ENCODE measurements around the gene BAIAP2. TPM values are rescaled to one million over a fixed set of nuclear protein-coding genes. Genes with fewer than 3 reads are reported as not detected.

BAIAP2 gene
- total and polyA plus RNA-seq, 5 experiments from 2014 or later, result 2.2 to 11.7 (median 6.9) TPM

DNA sequence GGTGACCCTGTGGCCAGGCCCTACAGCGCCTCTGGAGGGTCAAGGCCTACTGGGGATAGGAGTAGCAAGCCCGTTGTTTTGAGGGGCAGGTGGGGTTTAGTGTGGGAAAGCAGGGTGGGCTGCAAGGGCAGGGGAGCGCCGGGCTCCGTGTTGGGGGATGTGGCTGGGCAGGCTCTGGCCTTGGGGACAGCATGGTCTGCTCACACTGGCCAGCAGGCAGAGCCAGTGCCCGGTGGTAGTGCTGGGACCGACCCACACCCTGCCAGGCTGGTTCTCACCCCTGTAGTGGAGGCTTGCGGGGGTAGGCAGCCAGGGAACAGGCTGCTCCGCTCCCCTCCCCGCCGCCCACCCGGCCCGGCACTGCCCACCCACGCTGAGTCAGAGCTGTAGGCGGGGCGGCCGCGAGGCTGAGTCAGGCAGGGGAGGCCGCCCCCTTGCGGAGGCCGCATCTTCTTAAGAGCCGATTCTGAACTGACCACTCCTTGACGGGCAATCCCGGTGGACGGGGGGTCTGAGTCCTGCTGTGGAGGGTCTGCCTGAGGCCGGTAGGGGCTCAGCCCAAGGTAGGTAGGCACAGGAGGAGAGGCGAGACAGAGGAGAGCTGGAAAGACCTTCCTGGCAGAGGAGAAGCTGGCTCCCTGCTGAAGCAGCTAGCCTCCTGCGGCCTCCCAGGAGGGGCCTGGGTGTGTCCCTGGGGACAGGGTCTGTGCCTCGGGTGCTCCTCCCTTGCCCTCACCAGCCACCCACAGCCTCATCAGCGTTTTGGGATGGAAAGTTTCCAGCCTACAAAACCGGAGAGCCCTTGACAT is 62.4 kb downstream of the BAIAP2 start:
- Mint-ChIP-seq H3K9me3 (no peaks in the 10 kb centered on the region), H3K36me3 (no peaks in the 10 kb centered on the region), H3K27ac (peak overlapping the region in 2 of 10 donors; percentile 44), H3K4me1 (peaks cover 4 to 45% (median 32%) of the 10 kb centered on the region in 4 donors), H3K27me3 (peaks cover 0 to 1% (median 0%) of the 10 kb centered on the region in 5 donors), H3K4me3 (peak overlapping the region in 4 of 10 donors; percentile 30 to 58 (median 45))
- DNase-seq (peak in 8 of 10 donors; percentile 17 to 46 (median 26)), ATAC-seq (no peak)
- POLR2A ChIA-PET, result interaction anchor here (0.6 kb wide), 1 partner anchor 770 kb away, joined by 3 read pairs; no protein-coding TSS in a partner anchor

DNA sequence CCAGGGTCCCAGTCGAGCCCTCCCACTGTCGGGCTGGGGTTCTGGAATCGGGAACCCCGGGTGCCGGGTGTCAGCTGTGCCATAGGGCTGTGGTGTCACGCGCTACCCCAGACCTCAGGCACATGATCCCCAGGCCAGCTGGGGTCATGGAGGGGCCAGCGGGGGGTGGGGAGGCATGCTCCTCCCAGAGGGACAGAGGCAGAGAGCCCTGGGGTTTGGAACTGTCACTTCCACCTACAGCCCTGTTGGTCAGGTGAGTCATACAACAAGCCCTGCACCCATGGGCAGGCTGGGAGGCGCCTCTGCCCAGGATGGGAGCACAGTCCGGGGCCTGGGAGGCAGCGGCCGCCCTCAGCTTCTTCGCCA is 63.0 kb downstream of the BAIAP2 start:
- no peak overlapping the region for H3K4me3 Mint-ChIP-seq
- no peaks in the 10 kb centered on the region for H3K9me3 Mint-ChIP-seq
- H3K36me3 Mint-ChIP-seq, result no peaks in the 10 kb centered on the region
- peaks cover 0 to 1% (median 0%) of the 10 kb centered on the region in 5 donors for H3K27me3 Mint-ChIP-seq
- H3K4me1 Mint-ChIP-seq, result peaks cover 4 to 43% (median 32%) of the 10 kb centered on the region in 4 donors
- DNase-seq (no peak), ATAC-seq (no peak)
- no peak overlapping the region for H3K27ac Mint-ChIP-seq
- POLR2A ChIA-PET, result interaction anchor here (0.6 kb wide), 1 partner anchor 771 kb away, joined by 3 read pairs; no protein-coding TSS in a partner anchor

DNA sequence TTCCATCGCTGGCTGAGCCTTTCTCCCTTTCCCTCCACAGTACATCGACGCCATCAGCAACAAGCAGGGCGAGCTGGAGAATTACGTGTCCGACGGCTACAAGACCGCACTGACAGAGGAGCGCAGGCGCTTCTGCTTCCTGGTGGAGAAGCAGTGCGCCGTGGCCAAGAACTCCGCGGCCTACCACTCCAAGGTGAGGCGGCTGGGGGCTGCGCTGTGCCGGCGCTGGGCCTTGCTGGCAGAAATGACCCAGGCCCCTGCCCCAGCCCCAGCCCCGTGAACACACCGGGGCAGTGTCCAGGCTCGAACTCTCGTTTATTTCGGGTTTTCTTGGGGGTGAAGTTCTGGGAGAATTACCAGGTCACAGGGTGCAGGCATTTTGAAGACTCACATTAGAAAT is 64.9 kb downstream of the BAIAP2 start:
- POLR2A ChIA-PET, result no interaction called here
- ATAC-seq (no peak), DNase-seq (no peak)
- Mint-ChIP-seq H3K4me3 (no peak overlapping the region), H3K9me3 (no peaks in the 10 kb centered on the region), H3K27ac (peak overlapping the region in 1 of 10 donors; percentile 14), H3K36me3 (no peaks in the 10 kb centered on the region), H3K27me3 (no peaks in the 10 kb centered on the region), H3K4me1 (peaks cover 3 to 32% (median 22%) of the 10 kb centered on the region in 4 donors)

DNA sequence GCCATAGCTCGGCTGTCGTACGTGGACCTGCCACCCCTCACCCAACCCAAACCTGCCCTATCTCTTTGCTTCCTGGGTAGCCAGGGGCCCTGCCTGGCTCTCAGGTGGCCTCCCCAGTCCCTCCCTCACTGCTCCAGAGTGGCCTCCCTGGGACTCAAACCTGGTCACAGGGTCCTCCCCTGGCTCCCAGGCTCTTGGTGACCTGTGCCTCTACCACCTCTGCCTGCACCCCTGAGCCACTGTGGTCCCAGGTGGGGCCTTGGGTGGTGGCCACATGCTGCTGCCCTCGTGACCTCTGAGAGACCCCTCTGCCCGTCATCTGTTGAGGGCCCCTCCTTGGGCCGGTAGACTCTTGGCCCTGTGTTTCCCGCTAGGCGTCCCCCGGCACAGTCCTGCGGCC is 65.7 kb downstream of the BAIAP2 start:
- H3K27me3 Mint-ChIP-seq, result no peaks in the 10 kb centered on the region
- no peak overlapping the region for H3K4me3 Mint-ChIP-seq
- POLR2A ChIA-PET, result no interaction called here
- no peaks in the 10 kb centered on the region for H3K9me3 Mint-ChIP-seq
- H3K36me3 Mint-ChIP-seq, result no peaks in the 10 kb centered on the region
- H3K4me1 Mint-ChIP-seq, result peaks cover 2 to 25% (median 15%) of the 10 kb centered on the region in 4 donors
- ATAC-seq, result no peak
- no peak overlapping the region for H3K27ac Mint-ChIP-seq
- DNase-seq, result no peak

DNA sequence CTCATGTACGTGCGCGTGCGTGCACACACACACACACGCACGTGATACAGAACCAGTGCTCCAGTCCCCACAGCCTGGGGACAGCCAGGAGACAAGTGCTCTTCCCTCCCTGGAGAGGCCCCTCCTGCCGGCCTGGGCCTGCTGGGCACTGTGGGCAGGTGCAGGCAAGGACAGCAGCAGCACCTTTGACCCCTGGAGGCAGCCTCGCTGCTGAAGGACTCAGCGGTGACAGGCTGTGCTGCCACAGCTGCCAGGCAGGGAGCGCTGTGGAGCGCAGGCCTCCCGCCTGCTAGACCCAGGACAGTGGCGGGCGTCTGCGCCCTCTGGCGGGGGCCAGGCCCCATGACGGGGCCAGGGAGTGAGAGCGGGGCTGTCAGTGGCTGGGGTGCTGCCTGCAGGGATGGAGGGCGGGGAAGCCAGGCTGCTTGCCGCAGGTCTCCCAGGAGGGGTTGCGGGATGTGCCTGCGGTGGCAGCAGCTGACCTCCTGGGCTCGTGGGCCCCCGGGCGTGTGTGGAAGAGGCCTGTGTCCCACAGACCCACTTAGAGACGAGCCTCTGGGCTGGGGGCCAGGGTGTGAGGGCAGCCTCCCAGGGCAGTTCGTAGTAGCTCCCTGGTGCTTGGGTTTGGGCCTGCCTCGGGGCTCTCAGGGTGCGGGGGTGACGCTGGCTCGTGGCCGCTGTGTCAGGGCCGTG is 66.8 kb downstream of the BAIAP2 start:
- no peak overlapping the region for H3K4me3 Mint-ChIP-seq
- DNase-seq, result peak; percentile 79 to 92 (median 88)
- POLR2A ChIA-PET, result interaction anchor here (0.9 to 1.7 kb wide), 2 partner anchors 113 to 118 kb away, joined by 3 to 4 read pairs; no protein-coding TSS in a partner anchor
- H3K4me1 Mint-ChIP-seq, result peaks cover under 1 to 16% (median 7%) of the 10 kb centered on the region in 4 donors
- peak; percentile 98 to 99 for ATAC-seq
- no peaks in the 10 kb centered on the region for H3K27me3 Mint-ChIP-seq
- no peaks in the 10 kb centered on the region for H3K9me3 Mint-ChIP-seq
- no peaks in the 10 kb centered on the region for H3K36me3 Mint-ChIP-seq
- peak overlapping the region in 1 of 10 donors; percentile 7 for H3K27ac Mint-ChIP-seq

DNA sequence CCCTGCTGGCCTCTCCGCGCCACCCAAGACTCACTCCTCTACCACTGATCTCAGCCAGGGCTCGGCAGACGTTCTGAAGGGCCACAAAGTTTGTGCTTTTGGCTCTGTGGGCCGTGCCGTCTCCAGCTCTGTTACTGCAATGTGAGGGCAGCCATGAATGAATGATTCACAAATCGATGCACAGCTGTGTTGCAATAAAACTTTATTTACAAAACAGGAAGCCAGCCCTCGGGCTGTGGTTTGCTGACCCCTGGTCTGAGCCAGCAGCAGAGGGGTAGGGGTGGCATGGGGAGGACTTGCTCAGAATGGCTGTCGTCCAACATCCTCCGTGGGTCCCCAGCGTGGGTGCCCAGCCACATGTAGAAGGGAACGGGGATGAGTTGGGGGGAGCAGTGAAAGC is 67.4 kb downstream of the BAIAP2 start:
- Mint-ChIP-seq H3K27me3 (no peaks in the 10 kb centered on the region), H3K4me3 (no peak overlapping the region), H3K9me3 (no peaks in the 10 kb centered on the region), H3K4me1 (peaks cover 0 to 10% (median 3%) of the 10 kb centered on the region in 4 donors), H3K36me3 (no peaks in the 10 kb centered on the region), H3K27ac (no peak overlapping the region)
- POLR2A ChIA-PET, result interaction anchor here (0.7 to 1.7 kb wide), 3 partner anchors 79 to 118 kb away, joined by 3 to 4 read pairs (median 4); no protein-coding TSS in a partner anchor
- DNase-seq, result no peak
- no peak for ATAC-seq

DNA sequence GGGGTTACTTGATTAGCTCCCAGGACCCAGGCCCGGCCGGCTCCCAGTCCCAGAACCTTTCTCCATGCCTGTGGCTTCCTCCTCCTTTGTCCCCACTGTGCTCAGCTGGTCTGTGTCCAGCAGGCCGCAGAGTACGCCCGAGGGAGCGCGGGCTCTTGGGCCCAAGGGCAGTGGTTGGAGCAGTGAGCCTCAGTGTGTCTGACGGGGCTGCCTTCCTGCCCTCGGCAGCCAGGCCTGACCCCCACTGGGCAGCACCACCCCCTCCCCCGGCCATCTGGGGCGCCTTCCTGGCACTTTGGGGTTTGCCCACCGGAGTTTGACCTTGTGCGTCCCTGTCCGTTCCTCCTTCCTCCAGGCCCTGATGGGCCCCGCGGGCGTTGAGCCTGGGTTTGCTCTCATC is 67.9 kb downstream of the BAIAP2 start:
- no peaks in the 10 kb centered on the region for H3K27me3 Mint-ChIP-seq
- peaks cover 0 to 7% (median 2%) of the 10 kb centered on the region in 4 donors for H3K4me1 Mint-ChIP-seq
- ATAC-seq (no peak), DNase-seq (no peak)
- H3K4me3 Mint-ChIP-seq, result no peak overlapping the region
- no peak overlapping the region for H3K27ac Mint-ChIP-seq
- no peaks in the 10 kb centered on the region for H3K36me3 Mint-ChIP-seq
- POLR2A ChIA-PET, result interaction anchor here (0.7 to 1.7 kb wide), 3 partner anchors 80 to 114 kb away, joined by 3 to 4 read pairs (median 4); partner anchors contain the start of gene CHMP6
- H3K9me3 Mint-ChIP-seq, result no peaks in the 10 kb centered on the region

DNA sequence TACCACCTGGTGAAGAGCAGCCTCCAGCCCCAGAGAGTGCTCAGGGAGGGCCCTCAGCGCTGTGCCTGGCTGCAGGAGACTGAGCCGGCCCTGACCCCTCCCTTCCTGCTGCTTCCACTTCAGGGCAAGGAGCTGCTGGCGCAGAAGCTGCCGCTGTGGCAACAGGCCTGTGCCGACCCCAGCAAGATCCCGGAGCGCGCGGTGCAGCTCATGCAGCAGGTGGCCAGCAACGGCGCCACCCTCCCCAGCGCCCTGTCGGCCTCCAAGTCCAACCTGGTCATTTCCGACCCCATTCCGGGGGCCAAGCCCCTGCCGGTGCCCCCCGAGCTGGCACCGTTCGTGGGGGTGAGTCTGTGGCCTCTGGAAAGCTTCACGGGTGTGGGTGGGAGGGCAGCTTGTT is 68.4 kb downstream of the BAIAP2 start:
- H3K27ac Mint-ChIP-seq, result no peak overlapping the region
- peaks cover 0 to 7% (median 2%) of the 10 kb centered on the region in 4 donors for H3K4me1 Mint-ChIP-seq
- no peaks in the 10 kb centered on the region for H3K9me3 Mint-ChIP-seq
- H3K36me3 Mint-ChIP-seq, result no peaks in the 10 kb centered on the region
- POLR2A ChIA-PET, result interaction anchor here (0.7 to 1.4 kb wide), 2 partner anchors 80 to 112 kb away, joined by 3 to 4 read pairs; partner anchors contain the start of gene CHMP6
- ATAC-seq (no peak), DNase-seq (no peak)
- H3K4me3 Mint-ChIP-seq, result no peak overlapping the region
- no peaks in the 10 kb centered on the region for H3K27me3 Mint-ChIP-seq

DNA sequence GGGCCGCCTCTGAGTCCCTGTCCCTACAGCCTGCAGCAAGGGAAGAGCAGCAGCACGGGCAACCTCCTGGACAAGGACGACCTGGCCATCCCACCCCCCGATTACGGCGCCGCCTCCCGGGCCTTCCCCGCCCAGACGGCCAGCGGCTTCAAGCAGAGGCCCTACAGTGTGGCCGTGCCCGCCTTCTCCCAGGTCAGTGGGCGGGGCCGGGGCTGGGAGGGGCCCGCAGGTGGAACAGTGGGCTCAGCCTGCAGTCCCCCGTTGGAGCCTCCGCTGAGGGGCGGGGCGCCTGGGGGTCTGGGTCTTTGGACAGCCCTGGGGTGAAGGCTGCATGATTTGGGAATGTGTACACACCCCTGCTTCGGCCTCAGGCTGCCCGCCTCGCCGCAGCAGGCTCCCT is 71.8 kb downstream of the BAIAP2 start:
- H3K4me3 Mint-ChIP-seq, result no peak overlapping the region
- DNase-seq, result no peak
- H3K36me3 Mint-ChIP-seq, result no peaks in the 10 kb centered on the region
- no peaks in the 10 kb centered on the region for H3K27me3 Mint-ChIP-seq
- no peaks in the 10 kb centered on the region for H3K9me3 Mint-ChIP-seq
- POLR2A ChIA-PET, result no interaction called here
- no peak overlapping the region for H3K27ac Mint-ChIP-seq
- no peak for ATAC-seq
- H3K4me1 Mint-ChIP-seq, result peaks cover 0 to 4% (median 2%) of the 10 kb centered on the region in 4 donors

DNA sequence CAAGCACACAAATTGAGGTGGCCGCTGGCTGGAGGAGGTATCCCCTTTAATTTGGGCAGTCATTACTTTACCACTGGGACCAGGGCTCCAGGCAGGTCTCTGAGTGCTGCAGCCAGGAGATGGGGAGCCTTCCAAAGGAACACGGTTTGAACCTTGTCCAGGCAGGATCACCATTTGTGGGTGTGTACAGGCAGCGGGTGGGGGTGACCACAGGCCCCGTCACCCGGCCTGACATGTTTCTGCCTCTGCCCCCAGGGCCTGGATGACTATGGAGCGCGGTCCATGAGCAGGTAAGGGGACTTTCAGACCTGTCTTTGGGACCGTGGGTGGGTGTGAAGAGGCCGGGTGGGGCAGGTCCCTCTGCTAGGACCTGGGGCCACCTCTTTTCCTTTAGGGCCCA is 73.3 kb downstream of the BAIAP2 start:
- no peaks in the 10 kb centered on the region for H3K36me3 Mint-ChIP-seq

DNA sequence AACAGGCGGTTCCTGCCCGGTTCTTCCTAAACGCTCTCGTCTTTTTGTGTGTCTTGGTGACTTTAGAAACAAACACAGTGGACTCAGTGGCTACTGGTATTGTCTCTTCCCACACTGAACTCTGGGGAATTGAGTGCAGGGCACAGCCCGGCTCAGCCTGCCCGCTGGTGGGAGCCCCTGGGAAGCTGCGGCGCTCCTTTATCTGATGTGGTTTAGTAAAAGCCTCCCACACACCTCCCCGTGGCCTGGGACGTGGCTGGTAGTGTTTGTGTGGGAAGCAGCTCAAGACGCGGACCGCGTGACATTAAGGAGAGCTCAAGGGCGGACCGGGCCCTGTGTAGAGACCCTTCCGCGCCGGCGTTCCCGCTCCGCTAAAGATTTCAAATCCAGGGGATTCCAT is 75.0 kb downstream of the BAIAP2 start:
- H3K4me1 Mint-ChIP-seq, result peaks cover 0 to 2% (median 0%) of the 10 kb centered on the region in 4 donors
- H3K9me3 Mint-ChIP-seq, result no peaks in the 10 kb centered on the region
- no peak overlapping the region for H3K4me3 Mint-ChIP-seq
- no peaks in the 10 kb centered on the region for H3K36me3 Mint-ChIP-seq
- POLR2A ChIA-PET, result no interaction called here
- ATAC-seq (no peak), DNase-seq (no peak)
- H3K27me3 Mint-ChIP-seq, result no peaks in the 10 kb centered on the region
- H3K27ac Mint-ChIP-seq, result no peak overlapping the region

More for the DNA sequence above, 73.3 kb downstream of the BAIAP2 start:
- Mint-ChIP-seq H3K27ac (peak overlapping the region in 1 of 10 donors; percentile 8), H3K4me3 (no peak overlapping the region), H3K4me1 (peaks cover 0 to 2% (median 0%) of the 10 kb centered on the region in 4 donors), H3K9me3 (no peaks in the 10 kb centered on the region), H3K27me3 (no peaks in the 10 kb centered on the region)
- POLR2A ChIA-PET, result no interaction called here
- ATAC-seq (no peak), DNase-seq (no peak)

DNA sequence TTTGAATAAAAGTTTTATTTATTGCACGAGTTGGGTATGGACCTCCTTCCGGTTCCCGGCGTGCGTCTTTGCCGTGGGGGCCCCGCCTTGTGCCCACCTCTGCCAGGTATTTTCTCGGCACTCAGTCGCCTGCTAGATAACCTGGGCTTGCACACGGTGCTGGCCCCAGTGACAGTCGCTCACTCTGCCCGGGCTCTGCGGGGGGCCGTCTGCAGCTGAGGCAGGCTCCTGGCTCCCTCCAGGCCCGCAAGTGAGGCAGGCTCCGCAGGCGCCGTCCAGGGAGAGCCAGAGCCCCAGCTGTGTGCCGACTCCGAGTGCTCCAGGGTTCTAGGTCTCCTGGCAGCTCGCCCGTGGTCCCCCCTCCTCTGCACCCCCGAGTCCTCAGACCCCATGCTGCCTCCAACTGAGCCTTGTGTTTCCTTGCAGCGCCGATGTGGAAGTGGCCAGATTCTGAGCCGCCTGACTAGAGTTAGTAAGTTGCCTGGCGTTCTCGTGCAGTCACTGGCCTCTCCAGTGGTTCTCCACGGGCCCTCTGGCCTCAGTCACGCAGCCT is 75.6 kb downstream of the BAIAP2 start:
- DNase-seq (no peak), ATAC-seq (no peak)
- no peaks in the 10 kb centered on the region for H3K9me3 Mint-ChIP-seq
- no peak overlapping the region for H3K27ac Mint-ChIP-seq
- no peaks in the 10 kb centered on the region for H3K36me3 Mint-ChIP-seq
- POLR2A ChIA-PET, result no interaction called here
- H3K27me3 Mint-ChIP-seq, result no peaks in the 10 kb centered on the region
- no peak overlapping the region for H3K4me3 Mint-ChIP-seq
- peaks cover 0 to 2% (median 0%) of the 10 kb centered on the region in 4 donors for H3K4me1 Mint-ChIP-seq

DNA sequence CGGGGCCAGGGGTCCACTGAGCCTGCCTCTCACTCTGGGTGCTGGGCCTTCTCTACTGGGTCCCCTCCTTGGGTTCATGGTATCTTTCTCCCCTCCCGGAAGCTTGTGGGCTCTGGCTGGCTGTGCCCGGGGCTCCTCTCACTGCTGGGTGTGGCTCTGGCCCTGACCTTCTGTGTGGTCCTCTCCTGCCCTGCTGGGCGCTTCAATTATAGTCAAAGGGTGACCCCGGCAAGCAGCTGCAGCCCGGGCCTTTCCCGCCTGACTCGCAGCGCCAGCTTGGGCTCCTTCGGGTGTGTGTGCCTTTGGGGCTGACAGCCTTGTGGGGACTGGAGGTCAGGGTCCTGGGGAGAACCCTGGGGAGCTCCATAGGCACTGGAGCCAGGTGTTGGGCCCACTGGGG is 76.1 kb downstream of the BAIAP2 start:
- DNase-seq (no peak), ATAC-seq (no peak)
- no peaks in the 10 kb centered on the region for H3K27me3 Mint-ChIP-seq
- H3K4me1 Mint-ChIP-seq, result peaks cover 0 to 2% (median 0%) of the 10 kb centered on the region in 4 donors
- H3K27ac Mint-ChIP-seq, result no peak overlapping the region
- H3K9me3 Mint-ChIP-seq, result no peaks in the 10 kb centered on the region
- H3K4me3 Mint-ChIP-seq, result no peak overlapping the region
- H3K36me3 Mint-ChIP-seq, result no peaks in the 10 kb centered on the region
- POLR2A ChIA-PET, result no interaction called here

Measured in naive thymus-derived CD8-positive, alpha-beta T cell (primary cell).